ENCODE data around the gene CDH20. TPM values are rescaled to one million over a fixed set of nuclear protein-coding genes. Genes with fewer than 3 reads are reported as not detected.

Gene CDH20
- total RNA-seq, 1 experiment from 2014 or later, result not detected

GRCh38 chr18:61285777-61286176 is 47.5 kb upstream of the CDH20 start (continued):
- no peak for TF ChIP-seq REST (IDR thresholded peaks at IDR 0.05; ENCODE audit: low read depth)
- TF ChIP-seq EZH2phosphoT487 (IDR thresholded peaks at IDR 0.05; ENCODE audit: borderline replicate concordance), result no peak
- TF ChIP-seq SRF (IDR thresholded peaks at IDR 0.05; ENCODE audit: low read depth), result no peak
- no peak for TF ChIP-seq CEBPB (IDR thresholded peaks at IDR 0.05; ENCODE audit: low read depth)
- TF ChIP-seq ELF1 (IDR thresholded peaks at IDR 0.05; ENCODE audit: borderline replicate concordance, low read depth), result no peak
- no peak for TF ChIP-seq EZH2 (IDR thresholded peaks at IDR 0.05)
- no peak for TF ChIP-seq POLR2A (IDR thresholded peaks at IDR 0.05; ENCODE audit: borderline replicate concordance, extremely low read depth, insufficient read depth, insufficient read length)
- TF ChIP-seq JUND (IDR thresholded peaks at IDR 0.05), result no peak
- TF ChIP-seq SP1 (IDR thresholded peaks at IDR 0.05; ENCODE audit: low read depth), result no peak
- TF ChIP-seq RAD21 (IDR thresholded peaks at IDR 0.05; ENCODE audit: low read depth), result no peak

- ATAC-seq, result no peak
- TF ChIP-seq RAD21 (IDR thresholded peaks at IDR 0.05; ENCODE audit: low read depth) (no peak), SP1 (IDR thresholded peaks at IDR 0.05; ENCODE audit: low read depth) (no peak), ZNF274 (IDR thresholded peaks at IDR 0.05; ENCODE audit: low read depth, low read length) (no peak), ATF3 (IDR thresholded peaks at IDR 0.05) (no peak)
- Histone ChIP-seq H3K4me2 (ENCODE audit: low read length) (no peak overlapping the region), H3K27me3 (ENCODE audit: insufficient read depth, low read length) (peaks cover 5% of the 10 kb centered on the region; the same call in 1 of the 2 replicates), H3K27ac (ENCODE audit: low read depth, low read length) (no peak overlapping the region), H3K79me2 (ENCODE audit: insufficient read depth, low read length) (no peaks in the 10 kb centered on the region), H3K4me3 (replicated peaks in 1 of 2; ENCODE audit: low read depth in 1 of 2, low read length in 2 of 2) (no peak overlapping the region), H3K9me3 (ENCODE audit: control insufficient read depth in 1 of 2, insufficient read depth in 1 of 2, low read depth in 1 of 2, low read length in 2 of 2) (no peaks in the 10 kb centered on the region), H3K36me3 (ENCODE audit: control insufficient read depth in 1 of 2, insufficient read depth in 2 of 2, low read length in 2 of 2) (no peaks in the 10 kb centered on the region), H4K20me1 (ENCODE audit: insufficient read depth) (no peaks in the 10 kb centered on the region), H3K9me2 (ENCODE audit: insufficient read depth) (no peaks in the 10 kb centered on the region), H3K4me1 (ENCODE audit: control insufficient read depth in 1 of 2, insufficient read depth in 2 of 2, low read length in 2 of 2) (no peaks in the 10 kb centered on the region), H3K9ac (ENCODE audit: low read length) (no peak overlapping the region), H2AFZ (ENCODE audit: low read depth, low read length, poor library complexity, severe bottlenecking) (no peak overlapping the region)
- no TSS peak for BruUV-seq (replicated peaks)
- CTCF ChIA-PET, result no interaction called here
- no peak for DNase-seq (ENCODE audit: low read depth, low spot score)
- POLR2A ChIA-PET, result no interaction called here
- intact Hi-C loops (cut with micrococcal nuclease), result no loop called here
- RAD21 ChIA-PET (ENCODE audit: low non-redundant PET in 1 of 2, low total read pairs in 2 of 2, uncharacterized antibody in 2 of 2, unreplicated experiment in 2 of 2), result no interaction called here
These were observed 46.4 kb upstream of the CDH20 start for GRCh38 chr18:61286867-61287266.
